SK-N-SH (cell line): ENCODE measurements around the gene PNMA1. TPM values are rescaled to one million over a fixed set of nuclear protein-coding genes. Genes with fewer than 3 reads are reported as not detected.

Experiments
- CTCF ChIA-PET: fragments of 300-600, 350-600 bp; formaldehyde crosslinking; extraction: SDS; loops from one replicate; lab custom pipeline; 2021; lab: Yijun Ruan, JAX
- POLR2A ChIA-PET: fragments of 350-600 bp; sonication (Branson Sonifier 250); formaldehyde crosslinking; extraction: SDS; loops from one replicate; lab custom pipeline; 2020; ENCODE audit warnings: antibody characterized with exemption, inconsistent platforms; lab: Yijun Ruan, JAX
- DNase-seq: peaks from one replicate; pipeline ENCODE4 v3.0.0; 2012
- H2AFZ ChIP-seq: fragments of 200-600 bp; sonication (generic); 2 replicates; pipeline ENCODE4 v1.8.1; 2016; ENCODE audit warnings: antibody characterized with exemption, mild to moderate bottlenecking, low read depth
- H3F3A ChIP-seq: fragments of 200-600 bp; sonication (generic); replicated peaks from 2 replicates; pipeline ENCODE3; 2016; ENCODE audit warnings: antibody characterized with exemption, mild to moderate bottlenecking; ENCODE audit not compliant: insufficient read depth
- H3K27ac ChIP-seq, 2 experiments: fragments of 200-500 bp in 1 of 2; fragments of 200-600 bp in 1 of 2; sonication (Bioruptor generic) in 1 of 2; sonication (generic), shearing (Covaris generic) in 1 of 2; 2 replicates each; pipeline versions ENCODE4 v1.5.1 to v1.6.1; 2014 to 2016; ENCODE audit warnings: low read depth in 2 of 2, inconsistent platforms in 1 of 2, low read length in 1 of 2, mild to moderate bottlenecking in 1 of 2, mixed read lengths in 1 of 2
- H3K27me3 ChIP-seq: fragments of 200-600 bp; sonication (generic), shearing (Covaris generic); 2 replicates; pipeline ENCODE4 v1.6.1; 2016; ENCODE audit warnings: mixed run types; ENCODE audit not compliant: insufficient read depth
- H3K36me3 ChIP-seq, 2 experiments: fragments of 200-500 bp in 1 of 2; fragments of 200-600 bp in 1 of 2; sonication (Bioruptor generic) in 1 of 2; sonication (generic) in 1 of 2; replicated peaks in 1 of 2; 2 replicates each; pipeline versions ENCODE3 to v1.5.1; 2014 to 2016; ENCODE audit warnings: low read length in 1 of 2, mild to moderate bottlenecking in 1 of 2; ENCODE audit not compliant: insufficient read depth in 2 of 2, control insufficient read depth in 1 of 2
- H3K4me1 ChIP-seq, 2 experiments: fragments of 200-500 bp in 1 of 2; fragments of 200-600 bp in 1 of 2; sonication (Bioruptor generic) in 1 of 2; sonication (generic), shearing (Covaris generic) in 1 of 2; 2 replicates each; pipeline versions ENCODE4 v1.5.1 to v1.6.1; 2014 to 2016; ENCODE audit warnings: low read depth in 1 of 2, low read length in 1 of 2, mixed run types in 1 of 2; ENCODE audit not compliant: insufficient read depth in 2 of 2, control insufficient read depth in 1 of 2
- H3K4me2 ChIP-seq: fragments of 200-600 bp; sonication (generic), shearing (Covaris generic); 2 replicates; pipeline ENCODE4 v1.6.1; 2017; ENCODE audit warnings: mixed run types
- H3K4me3 ChIP-seq, 2 experiments: fragments of 200-500 bp in 1 of 2; fragments of 200-600 bp in 1 of 2; sonication (Bioruptor generic) in 1 of 2; sonication (generic), shearing (Covaris generic) in 1 of 2; 2 replicates each; pipeline versions ENCODE4 v1.5.1 to v1.8.1; 2014 to 2016; ENCODE audit warnings: low read depth in 2 of 2, inconsistent platforms in 1 of 2, low read length in 1 of 2, mild to moderate bottlenecking in 1 of 2, mixed read lengths in 1 of 2, moderate library complexity in 1 of 2
- H3K79me2 ChIP-seq: fragments of 200-600 bp; sonication (generic); 2 replicates; pipeline ENCODE4 v1.8.1; 2017; ENCODE audit warnings: mild to moderate bottlenecking; ENCODE audit not compliant: insufficient read depth
- H3K9ac ChIP-seq: fragments of 200-600 bp; sonication (generic); 2 replicates; pipeline ENCODE4 v1.6.1; 2017; ENCODE audit warnings: mixed run types
- H3K9me2 ChIP-seq: fragments of 200-600 bp; sonication (generic); 2 replicates; pipeline ENCODE4 v1.6.1; 2017; ENCODE audit warnings: mixed run types
- H3K9me3 ChIP-seq: fragments of 200-600 bp; sonication (generic); 2 replicates; pipeline ENCODE4 v1.6.1; 2017; ENCODE audit warnings: mixed run types, mild to moderate bottlenecking, moderate library complexity
- H4K20me1 ChIP-seq: fragments of 200-600 bp; sonication (generic); 2 replicates; pipeline ENCODE4 v1.6.1; 2017; ENCODE audit warnings: mild to moderate bottlenecking, mixed run types; ENCODE audit not compliant: insufficient read depth
- CHD2 ChIP-seq: fragments of 150-350 bp; IDR thresholded peaks from 2 replicates; pipeline ENCODE4 v1.6.1; 2018; ENCODE audit warnings: low read length; ENCODE audit not compliant: partially characterized antibody
- ELF1 ChIP-seq: IDR thresholded peaks from 2 replicates; pipeline ENCODE4 v1.4.0; 2012
- EP300 ChIP-seq, 2 experiments: IDR thresholded peaks; 2 replicates each; pipeline versions ENCODE4 v1.4.0 to v1.6.1; 2012; ENCODE audit warnings: borderline replicate concordance in 1 of 2, low read depth in 1 of 2, low read length in 1 of 2
- FOXJ3 ChIP-seq: sonication (generic); formaldehyde crosslinking; IDR thresholded peaks from 2 replicates; pipeline ENCODE4 v1.5.1; 2020; ENCODE audit warnings: mild to moderate bottlenecking, missing genetic modification reagents
- FOXM1 ChIP-seq: IDR thresholded peaks from 2 replicates; pipeline ENCODE4 v1.4.0; 2012; ENCODE audit warnings: low read depth, mild to moderate bottlenecking
- GABPA ChIP-seq: IDR thresholded peaks from 2 replicates; pipeline ENCODE4 v1.4.0; 2012; ENCODE audit warnings: low read depth, mild to moderate bottlenecking
- GATA2 ChIP-seq: sonication (generic); formaldehyde crosslinking; IDR thresholded peaks from 2 replicates; pipeline ENCODE4 v1.5.0; 2020; ENCODE audit warnings: mild to moderate bottlenecking, missing genetic modification reagents
- IRF3 ChIP-seq: fragments of 150-350 bp; IDR thresholded peaks from 2 replicates; pipeline ENCODE4 v1.6.1; 2016; ENCODE audit warnings: mild to moderate bottlenecking, low read depth, low read length
- JUND ChIP-seq: IDR thresholded peaks from 2 replicates; pipeline ENCODE4 v1.4.0; 2012
- NRF1 ChIP-seq: IDR thresholded peaks from 2 replicates; pipeline ENCODE4 v1.6.1; 2012; ENCODE audit warnings: low read depth, mild to moderate bottlenecking, low read length
- RCOR1 ChIP-seq: fragments of 150-350 bp; IDR thresholded peaks from 2 replicates; pipeline ENCODE4 v1.6.1; 2017; ENCODE audit warnings: antibody characterized with exemption, low read length
- SIN3A ChIP-seq: IDR thresholded peaks from 2 replicates; pipeline ENCODE4 v1.6.1; 2012; ENCODE audit warnings: low read depth, mild to moderate bottlenecking, low read length, moderate library complexity, borderline replicate concordance
- SMC3 ChIP-seq: IDR thresholded peaks from 2 replicates; pipeline ENCODE4 v1.6.1; 2012; ENCODE audit warnings: low read depth, low read length, improper control_type of control experiment
- USF1 ChIP-seq: IDR thresholded peaks from 2 replicates; pipeline ENCODE4 v1.4.0; 2012; ENCODE audit warnings: low read depth, borderline replicate concordance
- YY1 ChIP-seq: IDR thresholded peaks from 2 replicates; pipeline ENCODE4 v1.4.0; 2012; ENCODE audit warnings: low read depth, mild to moderate bottlenecking
- WGBS: methylation state at CpG from one replicate; pipeline ENCODE4 v1.1.6; 2017; ENCODE audit warnings: low lambda C conversion rate; 5-methylcytosine and 5-hydroxymethylcytosine counted together
- polyA plus RNA-seq, 3 experiments: library from polyadenylated mRNA; depleted of rRNA; stranded (reverse); fragments of >200 nt; gene quantifications; 2 replicates each; pipeline ENCODE4 v1.2.3, GENCODE V29; 2012

Gene PNMA1
- polyA plus RNA-seq, 1 of the 3 experiments (the other 2 are of a cell fraction) = 31.5 TPM

GRCh38 chr14:73695082-73695481 lies 19.1 kb downstream of the PNMA1 start:
- Histone ChIP-seq H3K9me3 (no peaks in the 10 kb centered on the region), H3F3A (peaks cover 6% of the 10 kb centered on the region), H3K27me3 (no peaks in the 10 kb centered on the region), H4K20me1 (no peaks in the 10 kb centered on the region), H3K79me2 (no peaks in the 10 kb centered on the region), H3K4me2 (no peak overlapping the region), H3K4me1 (0 out of 4 replicates have a peak, but pooled peaks cover 0 to 6% of the 10 kb centered on the region in 2 experiments), H2AFZ (no peak overlapping the region), H3K4me3 (no peak overlapping the region), H3K9ac (no peak overlapping the region), H3K9me2 (no peaks in the 10 kb centered on the region), H3K27ac (no peak overlapping the region), H3K36me3 (peaks cover 3 to 40% of the 10 kb centered on the region in 2 experiments)
- CTCF ChIA-PET = no interaction called here
- DNase-seq = no peak
- 56% methylated on average over 2 of the region's 2 CpGs for WGBS
- POLR2A ChIA-PET = no interaction called here
- TF ChIP-seq GATA2 (CRISPR knock-in tag) = no peak
- TF ChIP-seq SIN3A = no peak
- TF ChIP-seq FOXJ3 (CRISPR knock-in tag) = no peak
- no peak for TF ChIP-seq CHD2
- no peak for TF ChIP-seq USF1
- TF ChIP-seq SMC3 = no peak

GRCh38 chr14:73694083-73694482 lies 20.1 kb downstream of the PNMA1 start:
- no peak overlapping the region for H3K4me3 ChIP-seq
- no peaks in the 10 kb centered on the region for H3K9me2 ChIP-seq
- H4K20me1 ChIP-seq = no peaks in the 10 kb centered on the region
- no peaks in the 10 kb centered on the region for H3K79me2 ChIP-seq
- H3K27me3 ChIP-seq = no peaks in the 10 kb centered on the region
- no peaks in the 10 kb centered on the region for H3K9me3 ChIP-seq
- H2AFZ ChIP-seq = no peak overlapping the region
- peaks cover 3 to 40% of the 10 kb centered on the region in 2 experiments for H3K36me3 ChIP-seq
- H3F3A ChIP-seq = peaks cover 6% of the 10 kb centered on the region
- POLR2A ChIA-PET = no interaction called here
- 0 out of 4 replicates have a peak, but pooled peaks cover 0 to 6% of the 10 kb centered on the region in 2 experiments for H3K4me1 ChIP-seq
- H3K4me2 ChIP-seq = no peak overlapping the region
- no peak overlapping the region for H3K9ac ChIP-seq
- H3K27ac ChIP-seq = no peak overlapping the region
- 98% methylated on average over 2 of the region's 2 CpGs for WGBS
- TF ChIP-seq GABPA (no peak), IRF3 (no peak)
- CTCF ChIA-PET = no interaction called here
- no peak for DNase-seq

GRCh38 chr14:73686901-73687300 lies 27.3 kb downstream of the PNMA1 start:
- CTCF ChIA-PET = no interaction called here

More at GRCh38 chr14:73686901-73687300, 27.3 kb downstream of the PNMA1 start:
- Histone ChIP-seq H3K4me3 (no peak overlapping the region), H2AFZ (no peak overlapping the region), H3K4me2 (no peak overlapping the region), H4K20me1 (no peaks in the 10 kb centered on the region), H3K9me2 (no peaks in the 10 kb centered on the region), H3K9ac (no peak overlapping the region), H3F3A (no peaks in the 10 kb centered on the region), H3K79me2 (no peaks in the 10 kb centered on the region), H3K27me3 (no peaks in the 10 kb centered on the region), H3K9me3 (no peaks in the 10 kb centered on the region), H3K36me3 (peaks cover 4 to 36% of the 10 kb centered on the region in 2 experiments), H3K27ac (no peak overlapping the region), H3K4me1 (no peaks in the 10 kb centered on the region)
- TF ChIP-seq SIN3A (no peak), NRF1 (no peak), JUND (no peak), FOXJ3 (CRISPR knock-in tag) (no peak), GABPA (no peak), EP300 (IDR thresholded peaks at IDR 0.05; ENCODE audit: borderline replicate concordance in 1 of 2, low read depth in 1 of 2, low read length in 1 of 2) (no peak), FOXM1 (no peak), ELF1 (no peak), RCOR1 (no peak), YY1 (no peak)
- 93% methylated on average over 3 of the region's 3 CpGs for WGBS
- POLR2A ChIA-PET = no interaction called here
- DNase-seq = no peak
